ENCODE measurements around the gene MRFAP1L1.

MRFAP1L1 gene

GRCh38 chr4:6668391-6668790 is 41.3 kb downstream of the MRFAP1L1 start:
- Histone ChIP-seq H3K9ac (no peak overlapping the region), H3K4me1 (no peaks in the 10 kb centered on the region), H2AFZ (no peak overlapping the region), H3K79me2 (no peaks in the 10 kb centered on the region), H3K27me3 (ENCODE audit: control insufficient read depth, insufficient read depth, low read length) (no peaks in the 10 kb centered on the region), H3K36me3 (ENCODE audit: control insufficient read depth, insufficient read depth, low read length) (no peaks in the 10 kb centered on the region), H3K9me3 (ENCODE audit: control insufficient read depth, low read length) (no peaks in the 10 kb centered on the region), H3K4me3 (ENCODE audit: low read depth, low read length) (no peak overlapping the region), H3K4me2 (ENCODE audit: low read length) (no peak overlapping the region), H3K27ac (no peak overlapping the region)
- no peak for TF ChIP-seq CTCF (IDR thresholded peaks at IDR 0.05)

DNA sequence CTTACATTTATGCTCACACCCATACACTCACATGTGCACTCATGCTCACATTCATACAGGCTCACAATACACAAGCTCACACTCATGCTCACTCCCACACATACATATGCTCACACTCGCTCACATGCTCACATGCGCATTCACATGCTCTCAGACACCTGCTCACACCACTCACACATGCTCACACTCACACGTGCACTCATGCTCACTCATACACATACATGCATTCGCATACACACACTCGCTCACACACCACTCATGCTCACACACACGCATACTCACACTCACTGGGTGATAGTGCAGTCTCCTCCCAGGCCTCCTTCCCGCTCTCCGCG is 44.4 kb downstream of the MRFAP1L1 start:
- H2AFZ ChIP-seq, result no peak overlapping the region
- H3K36me3 ChIP-seq (ENCODE audit: control insufficient read depth, insufficient read depth, low read length), result no peaks in the 10 kb centered on the region
- no peaks in the 10 kb centered on the region for H3K4me1 ChIP-seq
- no peak for TF ChIP-seq CTCF (IDR thresholded peaks at IDR 0.05)
- no peak overlapping the region for H3K4me3 ChIP-seq (ENCODE audit: low read depth, low read length)
- H3K27ac ChIP-seq, result no peak overlapping the region
- no peaks in the 10 kb centered on the region for H3K9me3 ChIP-seq (ENCODE audit: control insufficient read depth, low read length)
- no peak overlapping the region for H3K4me2 ChIP-seq (ENCODE audit: low read length)
- H3K9ac ChIP-seq, result no peak overlapping the region
- no peaks in the 10 kb centered on the region for H3K79me2 ChIP-seq
- H3K27me3 ChIP-seq (ENCODE audit: control insufficient read depth, insufficient read depth, low read length), result no peaks in the 10 kb centered on the region

DNA sequence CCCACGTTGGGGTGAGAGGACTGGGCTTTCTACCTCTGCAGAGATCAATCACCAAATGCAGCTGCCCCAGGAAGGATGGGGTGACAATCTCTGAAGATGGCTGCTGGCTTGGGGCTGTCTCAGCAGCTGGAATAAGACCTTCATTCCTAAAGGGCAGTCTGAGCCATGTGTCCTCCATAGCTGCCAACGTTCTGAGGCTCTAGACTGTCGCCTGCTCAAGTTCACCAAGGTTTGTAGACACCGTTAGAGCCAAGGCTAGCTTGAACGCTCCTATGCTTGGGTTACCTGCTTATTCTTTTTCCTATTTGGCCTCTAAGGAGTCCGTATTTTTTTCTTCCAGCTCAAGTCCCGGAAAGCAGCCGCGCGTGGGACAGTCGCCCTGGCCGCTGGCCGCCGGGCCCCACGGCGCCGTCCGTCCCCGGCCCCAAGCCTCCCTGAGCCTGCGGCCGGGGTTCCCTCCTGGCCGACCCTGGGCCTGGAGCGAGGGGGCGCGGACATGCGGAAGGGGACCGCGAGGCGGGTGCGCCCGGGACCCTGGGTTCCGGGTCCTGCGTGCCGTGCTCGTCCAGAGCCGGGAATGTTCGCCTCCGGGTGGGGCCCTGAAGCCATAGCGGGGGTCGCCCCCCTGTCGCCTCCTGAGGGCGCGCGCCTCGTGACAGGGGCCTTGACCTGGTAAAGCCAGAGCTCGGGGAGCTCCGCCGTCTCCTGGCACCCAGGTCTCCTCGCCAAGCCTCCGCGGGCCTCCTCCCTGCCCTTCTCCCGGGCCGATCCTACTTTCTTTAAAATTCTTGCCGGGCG is 45.9 kb downstream of the MRFAP1L1 start:
- H3K36me3 ChIP-seq (ENCODE audit: control insufficient read depth, insufficient read depth, low read length), result no peaks in the 10 kb centered on the region
- H3K27me3 ChIP-seq (ENCODE audit: control insufficient read depth, insufficient read depth, low read length), result no peaks in the 10 kb centered on the region
- TF ChIP-seq CTCF (IDR thresholded peaks at IDR 0.05), result no peak
- peak overlapping the region; percentile 8 for H2AFZ ChIP-seq
- no peaks in the 10 kb centered on the region for H3K4me1 ChIP-seq
- no peaks in the 10 kb centered on the region for H3K9me3 ChIP-seq (ENCODE audit: control insufficient read depth, low read length)
- H3K9ac ChIP-seq, result no peak overlapping the region
- H3K27ac ChIP-seq, result no peak overlapping the region
- no peaks in the 10 kb centered on the region for H3K79me2 ChIP-seq
- H3K4me2 ChIP-seq (ENCODE audit: low read length), result no peak overlapping the region
- no peak overlapping the region for H3K4me3 ChIP-seq (ENCODE audit: low read depth, low read length)

DNA sequence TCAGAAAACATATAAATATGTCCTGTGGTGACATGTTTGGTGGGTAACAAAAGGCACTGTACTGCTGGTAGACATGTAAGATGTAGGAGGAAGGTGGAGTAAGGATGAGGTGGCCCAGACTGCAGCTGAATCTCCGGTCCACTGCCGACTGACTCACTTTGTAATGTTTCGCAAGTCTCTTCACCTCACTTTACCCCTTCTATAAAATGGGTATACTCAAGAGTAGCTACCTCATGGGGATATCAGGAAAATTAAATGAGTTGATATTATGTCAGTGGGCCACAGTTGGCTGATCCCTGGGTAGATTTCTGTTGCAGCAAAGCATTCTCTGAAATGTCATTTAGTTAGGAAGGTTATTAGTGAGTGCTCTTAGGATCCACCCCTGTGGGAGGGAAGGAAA is 47.1 kb downstream of the MRFAP1L1 start:
- no peaks in the 10 kb centered on the region for H3K79me2 ChIP-seq
- TF ChIP-seq CTCF (IDR thresholded peaks at IDR 0.05), result no peak
- H3K9me3 ChIP-seq (ENCODE audit: control insufficient read depth, low read length), result no peaks in the 10 kb centered on the region
- no peak overlapping the region for H3K27ac ChIP-seq
- no peak overlapping the region for H3K9ac ChIP-seq
- H3K4me2 ChIP-seq (ENCODE audit: low read length), result no peak overlapping the region
- no peaks in the 10 kb centered on the region for H3K4me1 ChIP-seq
- H3K4me3 ChIP-seq (ENCODE audit: low read depth, low read length), result no peak overlapping the region
- no peak overlapping the region for H2AFZ ChIP-seq
- H3K27me3 ChIP-seq (ENCODE audit: control insufficient read depth, insufficient read depth, low read length), result no peaks in the 10 kb centered on the region
- no peaks in the 10 kb centered on the region for H3K36me3 ChIP-seq (ENCODE audit: control insufficient read depth, insufficient read depth, low read length)

DNA sequence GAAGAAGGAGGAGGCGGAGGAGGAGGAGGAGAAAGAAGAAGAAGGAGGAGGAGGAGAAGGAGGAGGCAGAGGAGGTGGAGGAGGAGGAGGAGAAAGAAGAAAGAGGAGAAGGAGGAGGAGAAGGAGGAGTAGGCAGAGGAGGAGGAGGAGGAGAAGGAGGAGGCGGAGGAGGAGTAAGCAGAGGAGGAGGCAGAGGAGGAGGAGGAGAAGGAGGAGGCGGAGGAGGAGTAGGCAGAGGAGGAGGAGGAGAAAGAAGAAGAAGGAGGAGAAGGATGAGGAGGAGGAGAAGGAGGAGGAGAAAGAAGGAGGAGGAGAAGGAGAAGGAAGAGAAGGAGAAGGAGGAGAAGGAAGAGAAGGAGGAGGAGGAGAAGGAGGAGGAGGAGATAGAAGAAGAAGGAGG is 49.2 kb downstream of the MRFAP1L1 start:
- no peak overlapping the region for H3K9ac ChIP-seq
- no peak overlapping the region for H3K27ac ChIP-seq
- no peak overlapping the region for H3K4me2 ChIP-seq (ENCODE audit: low read length)
- no peaks in the 10 kb centered on the region for H3K36me3 ChIP-seq (ENCODE audit: control insufficient read depth, insufficient read depth, low read length)
- no peak for TF ChIP-seq CTCF (IDR thresholded peaks at IDR 0.05)
- H3K79me2 ChIP-seq, result no peaks in the 10 kb centered on the region
- no peak overlapping the region for H2AFZ ChIP-seq
- H3K9me3 ChIP-seq (ENCODE audit: control insufficient read depth, low read length), result no peaks in the 10 kb centered on the region
- no peaks in the 10 kb centered on the region for H3K27me3 ChIP-seq (ENCODE audit: control insufficient read depth, insufficient read depth, low read length)
- no peak overlapping the region for H3K4me3 ChIP-seq (ENCODE audit: low read depth, low read length)
- no peaks in the 10 kb centered on the region for H3K4me1 ChIP-seq
